Activated CD8-positive, alpha-beta memory T cell treated with anti-CD3 and anti-CD28 coated beads for 36 hours (primary cell): ENCODE data around the gene NMUR2. TPM values are rescaled to one million over a fixed set of nuclear protein-coding genes. Genes with fewer than 3 reads are reported as not detected.

ENCODE experiments used
- CTCF ChIA-PET: fragments of 350-600 bp; sonication (Branson Sonifier 250); formaldehyde crosslinking; loops from one replicate; lab custom pipeline; 2021; ENCODE audit warnings: antibody characterized with exemption; lab: Charles Lee
- POLR2A ChIA-PET: fragments of 350-600 bp; sonication (Branson Sonifier 250); formaldehyde crosslinking; loops from one replicate; lab custom pipeline; 2021; ENCODE audit warnings: antibody characterized with exemption; lab: Charles Lee
- total RNA-seq, 2 experiments: library from RNA; stranded (reverse); gene quantifications; one replicate each; pipeline ENCODE4 v1.2.3, GENCODE V29; 2021

Gene NMUR2, protein sequence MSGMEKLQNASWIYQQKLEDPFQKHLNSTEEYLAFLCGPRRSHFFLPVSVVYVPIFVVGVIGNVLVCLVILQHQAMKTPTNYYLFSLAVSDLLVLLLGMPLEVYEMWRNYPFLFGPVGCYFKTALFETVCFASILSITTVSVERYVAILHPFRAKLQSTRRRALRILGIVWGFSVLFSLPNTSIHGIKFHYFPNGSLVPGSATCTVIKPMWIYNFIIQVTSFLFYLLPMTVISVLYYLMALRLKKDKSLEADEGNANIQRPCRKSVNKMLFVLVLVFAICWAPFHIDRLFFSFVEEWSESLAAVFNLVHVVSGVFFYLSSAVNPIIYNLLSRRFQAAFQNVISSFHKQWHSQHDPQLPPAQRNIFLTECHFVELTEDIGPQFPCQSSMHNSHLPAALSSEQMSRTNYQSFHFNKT
- total RNA-seq: not detected

DNA sequence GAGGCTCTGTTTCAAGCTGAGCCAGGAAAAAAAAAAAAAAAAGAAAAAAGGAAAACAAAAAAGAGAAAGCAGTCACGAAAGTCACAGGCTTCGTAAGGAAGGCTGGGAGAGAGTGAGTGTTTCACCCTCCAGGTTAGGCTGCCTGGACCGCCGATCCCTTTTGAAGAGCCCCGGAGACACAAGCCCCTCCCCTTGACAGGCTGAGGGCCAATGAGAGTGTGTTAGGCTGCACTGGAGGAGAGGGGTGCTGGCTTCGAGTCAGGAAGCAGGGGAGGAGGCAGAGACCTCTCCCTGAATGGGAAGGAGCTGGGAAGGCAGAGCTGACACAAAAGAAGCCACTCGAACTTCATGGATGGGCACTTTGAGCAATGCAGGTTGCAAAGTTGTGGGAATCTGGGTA is at the start of gene NMUR2:
Gene NMUR2, minus strand, starts transcription at position 135 of the 400 bp plus-strand sequence. CDS start 166 bp downstream, outside the sequence.
- POLR2A ChIA-PET: no interaction called here
- CTCF ChIA-PET: no interaction called here

DNA sequence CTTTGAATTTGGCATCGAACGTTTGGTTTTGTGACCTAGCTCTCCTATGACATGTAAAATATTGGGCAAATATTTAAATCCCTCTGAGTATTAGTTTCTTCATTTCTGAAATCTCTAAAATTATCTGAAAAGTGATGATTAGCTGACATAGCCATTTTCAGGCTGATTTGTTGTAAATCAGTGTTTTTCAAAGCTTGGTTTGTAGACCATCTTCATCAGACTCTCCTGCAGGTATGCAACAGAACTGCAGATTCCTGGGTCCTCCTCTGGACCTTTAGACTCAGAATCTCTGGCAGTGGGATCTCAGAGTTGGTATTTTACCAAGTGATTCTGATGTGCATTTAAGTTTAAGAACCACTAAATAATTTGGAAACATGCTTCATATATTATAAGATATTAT is 38.9 kb upstream of the NMUR2 start:
- POLR2A ChIA-PET: no interaction called here
- CTCF ChIA-PET: no interaction called here

DNA sequence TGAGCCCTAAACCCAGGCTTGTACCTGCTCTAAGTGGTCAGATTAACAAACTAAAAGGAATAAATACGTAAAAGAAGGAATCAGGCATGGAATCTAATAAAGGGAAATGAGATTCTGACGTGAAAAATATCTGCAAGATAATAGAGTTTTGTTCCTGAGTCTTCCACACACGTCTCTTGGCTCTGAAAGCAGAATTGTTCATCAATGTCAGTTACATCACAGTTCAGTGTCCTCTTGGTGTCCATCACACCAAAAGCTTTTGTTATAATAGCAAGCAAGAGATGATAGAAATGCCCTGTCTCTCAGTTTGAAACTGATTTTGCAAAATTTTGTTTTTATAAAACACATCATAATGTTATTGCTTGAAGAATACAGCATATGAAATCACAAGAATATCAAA is 34.7 kb upstream of the NMUR2 start:
- POLR2A ChIA-PET: no interaction called here
- CTCF ChIA-PET: no interaction called here

DNA sequence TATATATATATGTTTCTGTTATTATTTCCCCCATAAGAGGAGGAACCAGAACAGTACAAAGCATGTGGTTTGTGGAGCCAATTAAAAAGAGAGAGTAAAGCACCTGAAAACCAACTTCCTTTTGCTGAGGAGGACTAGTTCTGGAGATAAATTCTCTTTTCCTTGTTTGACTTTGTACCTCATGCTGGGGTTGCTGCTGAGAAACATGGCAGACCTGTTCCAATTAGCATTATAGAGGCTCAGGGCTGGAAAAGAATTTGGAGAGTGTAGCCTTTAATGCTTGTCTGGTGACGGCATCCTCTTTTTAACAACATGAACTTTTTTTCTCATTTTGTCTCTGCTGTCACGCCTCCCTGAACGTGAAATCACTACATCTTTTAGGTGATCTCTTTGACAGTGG is 32.8 kb upstream of the NMUR2 start:
- ChIA-PET POLR2A (no interaction called here), CTCF (no interaction called here)

DNA sequence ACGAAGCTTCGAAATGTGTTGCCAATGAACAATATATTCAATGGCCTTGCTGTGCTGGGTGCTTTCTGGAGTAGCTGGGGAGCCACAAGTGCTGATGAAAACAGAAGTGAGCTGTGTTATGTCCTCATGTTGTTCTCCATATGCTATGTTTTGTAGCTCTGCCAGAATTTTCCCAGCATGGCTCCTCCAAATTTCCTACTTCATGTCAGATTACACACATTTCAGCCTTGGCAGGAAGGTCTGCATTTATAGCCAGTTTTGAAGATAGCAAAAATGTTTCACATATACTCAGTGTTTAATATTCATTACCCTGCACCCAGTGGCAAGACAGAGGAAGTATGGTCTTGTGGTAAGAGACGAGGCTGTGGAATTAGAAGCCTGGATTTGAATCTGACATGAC is 22.6 kb upstream of the NMUR2 start:
- ChIA-PET CTCF (no interaction called here), POLR2A (no interaction called here)

DNA sequence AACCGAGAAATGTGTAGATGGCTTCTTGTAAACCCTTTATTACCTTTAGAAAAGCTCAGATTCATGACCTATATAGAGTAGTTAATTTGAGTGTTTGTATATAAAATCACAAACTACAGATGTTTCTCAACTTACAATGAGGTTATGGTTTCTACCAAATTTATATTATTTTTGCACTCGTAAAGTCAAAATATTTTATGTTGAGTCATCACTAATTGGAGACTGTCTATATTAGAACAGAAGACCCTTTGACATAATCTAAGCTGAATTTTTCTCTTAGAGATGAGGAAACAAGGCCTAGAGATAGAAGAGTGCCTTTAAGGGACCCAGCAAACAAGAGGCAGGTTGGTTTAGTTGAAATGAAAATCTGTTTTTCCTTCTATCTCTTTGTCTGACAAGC is 20.0 kb upstream of the NMUR2 start:
- CTCF ChIA-PET: no interaction called here
- POLR2A ChIA-PET: no interaction called here

DNA sequence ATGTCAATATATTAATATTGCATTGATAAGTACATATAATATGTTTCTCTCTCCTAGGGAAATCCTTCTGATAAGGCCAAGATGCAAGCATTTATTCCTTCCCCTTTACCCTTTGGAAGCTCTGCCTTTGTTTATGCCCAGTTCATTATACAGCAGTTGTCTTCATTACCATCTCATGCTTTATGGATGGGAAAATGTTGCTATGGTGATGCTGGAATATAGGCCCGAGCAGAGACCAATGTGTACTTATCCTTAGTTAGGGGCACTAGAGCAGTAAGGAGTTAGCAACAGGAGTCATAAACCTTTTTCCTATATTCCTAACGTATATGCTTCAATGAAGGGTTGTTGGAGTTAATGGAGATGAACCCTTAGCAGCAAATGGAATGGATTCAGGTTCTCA is 19.4 kb upstream of the NMUR2 start:
- ChIA-PET CTCF (no interaction called here), POLR2A (no interaction called here)

DNA sequence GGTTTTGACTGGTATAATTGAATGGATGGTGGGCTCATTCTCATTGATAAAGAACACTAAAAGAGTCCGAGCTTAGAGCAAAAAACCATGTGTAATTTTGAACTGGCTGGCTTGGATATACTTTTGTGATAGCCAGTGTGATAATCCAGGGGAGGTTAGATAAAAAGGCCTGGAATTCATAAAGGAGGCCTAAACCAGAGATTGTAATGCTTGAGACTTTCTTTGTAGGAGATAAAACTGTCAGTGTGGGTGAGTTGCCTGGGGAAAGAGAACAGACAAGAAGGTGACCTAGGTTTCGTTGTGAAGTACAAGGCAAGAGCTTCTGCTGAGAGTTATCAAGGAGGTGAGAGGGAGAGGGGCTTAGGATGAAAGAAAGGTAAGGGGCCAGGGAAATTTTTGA is 17.0 kb upstream of the NMUR2 start:
- POLR2A ChIA-PET: no interaction called here
- CTCF ChIA-PET: no interaction called here

DNA sequence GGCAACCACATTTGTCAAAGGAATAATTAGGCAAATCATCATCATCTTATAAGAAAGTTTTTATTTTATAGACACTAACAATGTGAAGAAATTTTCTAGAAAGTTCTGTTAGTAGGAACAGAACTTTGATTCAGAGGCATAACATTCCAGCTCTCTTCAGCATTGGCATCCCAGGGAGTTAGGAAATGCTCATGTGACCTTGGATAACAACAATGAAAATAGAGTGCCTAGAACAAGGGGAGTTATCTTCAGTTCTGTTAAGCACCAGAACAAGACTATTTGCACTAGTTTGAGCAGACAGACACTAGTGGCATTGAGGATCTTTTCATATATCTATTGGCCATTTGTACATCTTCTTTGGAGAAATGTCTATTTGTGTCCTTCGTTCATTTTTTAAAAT is 7.0 kb upstream of the NMUR2 start:
- ChIA-PET POLR2A (no interaction called here), CTCF (no interaction called here)

DNA sequence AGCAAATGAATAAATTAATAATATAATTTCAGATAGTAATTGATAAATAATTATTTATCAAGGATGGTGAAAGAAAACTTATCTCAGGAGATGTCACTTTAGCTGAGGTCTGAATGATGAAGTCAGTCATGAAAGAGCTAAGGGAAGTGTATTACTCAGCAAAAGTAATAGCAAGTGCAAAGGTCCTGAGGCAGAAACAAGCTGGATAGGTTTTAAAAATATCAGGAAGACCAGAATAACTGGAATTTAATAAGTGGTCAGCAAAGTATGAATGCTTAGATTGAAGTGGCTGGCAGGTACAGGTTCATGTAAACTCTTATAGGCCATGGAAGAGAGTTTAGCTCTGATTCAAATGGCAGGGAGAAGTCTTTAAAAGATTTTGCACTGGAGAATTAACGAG is 1.0 kb upstream of the NMUR2 start:
- CTCF ChIA-PET: no interaction called here
- POLR2A ChIA-PET: no interaction called here

DNA sequence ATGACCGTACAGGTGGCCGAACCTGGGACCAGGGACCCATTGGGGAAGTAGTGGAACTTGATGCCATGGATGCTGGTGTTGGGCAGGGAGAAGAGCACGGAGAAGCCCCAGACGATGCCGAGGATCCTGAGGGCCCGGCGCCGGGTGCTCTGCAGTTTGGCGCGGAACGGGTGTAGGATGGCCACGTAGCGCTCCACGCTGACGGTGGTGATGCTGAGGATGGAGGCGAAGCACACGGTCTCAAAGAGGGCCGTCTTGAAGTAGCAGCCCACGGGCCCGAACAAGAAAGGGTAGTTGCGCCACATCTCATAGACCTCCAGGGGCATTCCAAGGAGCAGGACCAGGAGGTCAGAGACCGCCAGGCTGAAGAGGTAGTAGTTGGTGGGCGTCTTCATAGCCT is 585 bp downstream of the NMUR2 start:
- CTCF ChIA-PET: no interaction called here
- POLR2A ChIA-PET: no interaction called here

DNA sequence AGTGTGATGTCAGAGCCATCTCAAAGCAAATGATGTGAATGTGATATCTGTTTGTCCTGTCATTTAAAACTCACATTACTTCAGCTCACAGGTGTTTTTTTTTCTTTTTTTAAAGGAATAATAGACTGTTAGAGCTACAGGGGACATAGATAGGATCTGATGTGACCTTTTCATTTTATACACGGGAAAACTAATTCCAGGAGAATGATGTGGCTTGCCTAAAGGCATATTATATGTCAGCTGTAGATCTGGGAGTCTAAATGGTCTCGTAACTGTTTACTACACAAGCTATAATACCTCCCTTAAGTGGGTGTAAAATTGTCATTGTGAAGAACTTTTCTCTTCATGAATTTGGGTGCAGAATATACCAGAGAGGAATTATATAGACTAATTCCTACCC is 2.0 kb downstream of the NMUR2 start:
- CTCF ChIA-PET: no interaction called here
- POLR2A ChIA-PET: no interaction called here

DNA sequence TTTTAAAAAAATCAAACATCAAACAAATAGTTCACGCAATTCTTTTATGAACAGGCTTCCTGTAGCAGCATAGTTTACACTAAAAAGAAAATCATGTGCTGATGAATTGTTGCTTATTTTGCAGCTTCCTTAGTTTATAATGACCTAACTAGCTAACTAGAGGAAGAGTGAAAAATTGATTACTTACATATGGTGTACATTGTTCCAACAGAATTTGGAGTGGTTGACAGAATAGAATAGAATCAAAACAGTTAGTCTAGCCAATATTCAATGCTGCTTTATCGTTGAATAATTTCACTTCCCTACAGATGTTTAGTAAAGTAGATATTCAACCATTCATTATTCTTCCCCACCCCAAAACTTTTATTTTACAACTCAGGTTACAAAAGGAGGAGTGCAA is 4.2 kb downstream of the NMUR2 start:
- CTCF ChIA-PET: no interaction called here
- POLR2A ChIA-PET: no interaction called here

DNA sequence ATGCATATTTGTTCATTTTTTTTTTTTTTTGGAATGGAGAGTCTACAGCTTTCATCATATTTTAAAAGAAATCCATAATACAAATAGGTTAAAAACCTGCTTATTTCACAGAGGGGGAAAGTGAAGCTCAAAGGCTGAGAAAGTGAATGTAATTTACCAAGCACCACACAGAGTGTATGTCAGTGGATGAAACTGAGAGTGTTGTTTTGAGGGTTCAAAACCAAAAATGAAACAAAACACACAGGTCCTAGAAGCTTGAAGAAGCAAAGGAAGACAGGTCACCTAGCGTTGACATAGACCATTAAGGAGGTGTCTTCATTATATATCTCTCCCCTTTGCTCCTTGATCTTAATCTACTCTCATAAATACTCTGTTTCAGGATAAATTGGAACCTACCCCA is 7.5 kb downstream of the NMUR2 start:
- POLR2A ChIA-PET: no interaction called here
- CTCF ChIA-PET: no interaction called here

DNA sequence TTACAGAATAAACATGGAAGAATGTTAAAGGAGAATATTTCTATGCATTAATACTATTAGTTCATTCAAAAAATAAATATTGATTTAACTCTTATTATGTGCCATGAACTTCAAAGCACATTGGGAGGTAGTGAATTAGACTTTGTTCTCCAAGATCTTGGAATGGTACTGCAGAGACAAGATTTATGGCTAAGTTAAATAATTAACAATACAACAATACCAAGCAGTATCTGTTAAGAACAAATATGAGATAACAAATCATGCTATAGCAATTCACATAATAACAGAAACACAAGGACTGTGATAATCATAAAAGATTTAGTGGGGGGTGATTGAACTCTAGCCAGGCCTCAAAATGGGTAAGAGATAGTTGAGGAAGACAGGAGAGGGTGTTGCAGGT is 11.6 kb downstream of the NMUR2 start:
- ChIA-PET CTCF (no interaction called here), POLR2A (no interaction called here)

DNA sequence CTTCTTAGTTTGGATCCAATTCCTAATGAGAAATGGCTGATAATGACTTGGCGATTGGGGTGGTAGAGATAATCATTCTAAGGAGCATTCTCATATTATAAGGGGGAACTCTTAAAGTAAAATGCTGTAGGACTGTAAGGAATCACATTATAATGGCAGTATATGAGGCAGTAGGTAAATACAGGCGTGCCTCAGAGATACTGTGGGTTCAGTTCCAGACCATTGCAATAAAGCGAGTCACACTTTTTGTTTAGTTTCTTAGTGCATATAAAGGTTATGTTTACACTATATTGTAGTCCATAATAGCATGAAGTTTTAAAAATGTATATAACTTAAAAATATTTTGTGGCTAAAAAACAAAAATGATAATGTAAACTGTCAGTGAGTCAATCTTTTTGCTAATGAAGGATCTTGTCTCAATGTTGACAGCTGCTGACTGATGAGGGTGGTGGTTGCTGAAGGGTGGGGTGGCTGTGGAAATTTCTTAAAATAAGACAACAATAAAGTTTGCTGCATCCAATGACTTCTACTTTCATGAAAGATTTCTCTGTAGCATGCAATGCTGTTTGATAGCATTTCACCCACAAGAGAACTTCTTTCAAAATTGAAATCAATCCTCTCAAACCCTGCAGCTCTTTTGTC is 15.8 kb downstream of the NMUR2 start:
- POLR2A ChIA-PET: no interaction called here
- CTCF ChIA-PET: no interaction called here

DNA sequence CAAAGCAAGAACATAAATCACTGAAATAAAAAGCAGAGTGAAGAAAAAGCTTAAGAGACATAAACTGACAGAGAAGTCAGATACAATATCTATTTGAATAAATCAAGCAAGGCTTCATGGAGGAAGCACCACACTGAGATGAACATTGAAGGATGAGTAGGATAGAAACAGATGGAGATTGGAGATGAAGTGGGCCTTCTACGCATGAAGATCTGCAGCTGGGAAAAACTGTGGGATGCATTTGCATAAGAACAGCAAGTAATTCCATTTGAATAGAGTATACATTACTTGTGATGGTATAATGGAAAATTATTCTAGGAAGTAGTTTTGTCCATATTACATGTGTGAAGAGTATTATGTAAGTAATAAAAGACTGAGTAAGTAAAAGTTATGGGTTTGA is 16.5 kb downstream of the NMUR2 start:
- ChIA-PET POLR2A (no interaction called here), CTCF (no interaction called here)

DNA sequence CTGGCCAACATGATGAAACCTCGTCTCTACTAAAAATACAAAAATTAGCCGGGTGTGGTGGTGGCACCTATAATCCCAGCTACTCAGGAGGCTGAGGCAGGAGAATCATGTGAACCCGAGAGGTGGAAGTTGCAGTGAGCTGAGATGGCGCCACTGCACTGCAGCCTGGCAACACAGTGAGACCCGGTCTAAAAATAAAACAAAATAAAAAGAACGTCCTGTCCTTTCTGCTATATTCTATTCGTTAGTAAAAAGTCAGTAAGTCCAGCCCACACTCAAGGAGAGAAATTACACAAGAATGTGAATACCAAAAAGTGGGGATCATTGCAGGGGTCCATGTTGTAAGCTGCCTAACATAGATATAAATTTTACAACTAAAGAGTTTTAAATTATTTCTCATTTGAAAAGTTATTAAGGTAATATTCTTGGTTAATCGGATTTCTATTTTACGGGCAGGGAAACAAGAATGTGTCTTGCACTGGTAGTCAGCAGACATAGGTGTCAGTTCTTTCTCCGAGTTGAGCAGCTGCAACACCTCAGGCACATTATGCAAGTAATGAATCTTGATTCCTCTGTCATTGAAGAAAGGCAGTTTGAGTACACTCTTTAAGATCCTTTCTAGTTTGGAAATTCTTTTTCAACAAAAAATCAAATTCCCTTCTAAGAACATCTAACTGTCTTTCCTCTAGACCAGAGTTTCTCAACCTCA is 24.5 kb downstream of the NMUR2 start:
- ChIA-PET CTCF (no interaction called here), POLR2A (no interaction called here)

DNA sequence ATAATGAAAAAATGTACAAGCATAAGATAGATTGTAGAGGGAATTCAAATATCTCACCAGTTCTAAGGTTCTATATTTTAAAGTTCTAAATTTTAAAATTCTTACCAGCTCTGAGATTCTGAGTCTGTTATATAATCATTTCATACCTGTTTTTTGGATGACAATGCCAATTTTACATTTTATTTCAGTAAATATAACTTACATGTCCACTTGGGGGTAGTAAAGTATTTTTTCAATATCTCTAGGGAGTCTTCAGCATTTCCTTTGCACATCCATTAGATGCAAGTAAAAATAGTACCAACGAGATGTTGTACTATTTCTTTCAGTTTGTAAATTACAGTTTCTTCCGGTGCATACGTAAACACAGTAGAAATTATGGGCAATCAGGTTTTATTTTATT is 25.7 kb downstream of the NMUR2 start:
- ChIA-PET CTCF (no interaction called here), POLR2A (no interaction called here)

DNA sequence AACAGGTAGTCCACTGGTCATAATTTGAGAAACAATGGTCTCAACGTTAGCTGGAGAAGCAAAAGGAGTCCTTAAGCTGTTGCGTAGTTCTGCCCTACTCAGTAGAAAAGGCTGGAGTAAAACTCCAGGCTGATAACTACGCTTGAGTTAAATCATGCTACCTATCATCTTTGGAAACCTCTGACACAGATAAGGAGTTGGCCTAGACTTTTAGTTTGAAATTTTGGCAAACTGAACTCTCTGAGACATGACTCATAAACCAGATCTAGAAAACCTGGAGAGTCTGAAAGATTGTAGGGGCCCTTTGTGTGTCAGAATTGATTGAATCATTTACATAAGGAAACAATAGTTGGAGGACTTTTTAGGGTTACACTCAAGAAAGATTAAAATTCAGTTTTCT is 26.3 kb downstream of the NMUR2 start:
- ChIA-PET POLR2A (no interaction called here), CTCF (no interaction called here)

DNA sequence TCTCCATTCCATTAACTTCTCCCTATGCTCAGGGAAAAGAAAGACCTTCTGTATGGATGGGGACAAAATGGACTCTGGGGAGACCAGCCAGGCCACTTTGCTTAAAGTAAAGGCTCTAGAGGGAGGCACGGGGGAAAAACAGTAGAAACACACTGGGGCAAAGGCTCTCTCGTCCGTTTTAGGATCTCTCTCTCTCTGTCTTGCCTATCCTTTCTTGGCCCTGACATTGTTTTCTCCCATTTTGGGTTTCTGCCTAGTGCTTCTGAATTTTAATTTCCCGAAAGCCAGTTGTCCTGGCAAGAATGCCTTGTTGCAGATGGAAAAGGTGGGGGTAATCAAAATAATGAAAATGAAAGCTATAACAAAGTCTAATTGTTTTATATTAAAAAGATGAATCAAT is 28.2 kb downstream of the NMUR2 start:
- ChIA-PET CTCF (no interaction called here), POLR2A (interaction anchor here (0.6 kb wide), 1 partner anchor 292 kb away, joined by 3 read pairs; no protein-coding TSS in a partner anchor)
